GM12801 (cell line): ENCODE results near the gene DNASE2B.

Source experiments
- CTCF ChIP-seq: IDR thresholded peaks from one replicate; pipeline ENCODE4 v1.5.1; 2011; ENCODE audit warnings: control low read depth; ENCODE audit not compliant: insufficient read length; ENCODE audit errors: extremely low read depth

The DNASE2B gene

GRCh38 chr1:84433258-84434080, 35.2 kb downstream of the DNASE2B start:
- no peak for TF ChIP-seq CTCF

- TF ChIP-seq CTCF = no peak
Observed at GRCh38 chr1:84434081-84434769, 35.9 kb downstream of the DNASE2B start.

- TF ChIP-seq CTCF = no peak
Observed at GRCh38 chr1:84434801-84435549, 36.7 kb downstream of the DNASE2B start.

- TF ChIP-seq CTCF = no peak
Observed at GRCh38 chr1:84436876-84437655, 38.8 kb downstream of the DNASE2B start.

GRCh38 chr1:84442256-84442655, 44.0 kb downstream of the DNASE2B start:
- TF ChIP-seq CTCF = no peak

GRCh38 chr1:84450910-84451309, 52.6 kb downstream of the DNASE2B start:
- no peak for TF ChIP-seq CTCF
